GM23338 (cell line): Measurements from ENCODE around the gene CDK16. TPM values are rescaled to one million over a fixed set of nuclear protein-coding genes. Genes with fewer than 3 reads are reported as not detected.

Experiments used
- ATAC-seq: fragments of 200-7000 bp; cut with Tn5 transposase; 3 replicates; pipeline ENCODE4 v1.9.1; 2020
- DNase-seq: peaks from one replicate; pipeline ENCODE4 v3.0.0-alpha.2; 2015; ENCODE audit warnings: low spot score
- H2AFZ ChIP-seq: fragments of 200-600 bp; sonication (generic); 2 replicates; pipeline ENCODE4 v1.8.0; 2016; ENCODE audit warnings: antibody characterized with exemption, mild to moderate bottlenecking, moderate library complexity
- H3F3A ChIP-seq: fragments of 200-600 bp; sonication (generic); replicated peaks from 2 replicates; pipeline ENCODE4 v1.8.0; 2017; ENCODE audit warnings: antibody characterized with exemption, mixed run types, low read depth
- H3K27ac ChIP-seq: fragments of 200-600 bp; sonication (generic); 2 replicates; pipeline ENCODE4 v1.6.1; 2016; ENCODE audit warnings: low read depth
- H3K27me3 ChIP-seq: fragments of 200-600 bp; sonication (generic); 2 replicates; pipeline ENCODE4 v1.8.0; 2016; ENCODE audit warnings: mild to moderate bottlenecking, mixed run types, moderate library complexity; ENCODE audit not compliant: insufficient read depth
- H3K36me3 ChIP-seq: fragments of 200-600 bp; sonication (generic); 2 replicates; pipeline ENCODE4 v1.8.0; 2016; ENCODE audit warnings: mild to moderate bottlenecking; ENCODE audit not compliant: insufficient read depth
- H3K4me1 ChIP-seq: fragments of 200-600 bp; sonication (generic); 2 replicates; pipeline ENCODE4 v1.8.0; 2016; ENCODE audit warnings: mild to moderate bottlenecking, moderate library complexity; ENCODE audit not compliant: insufficient read depth
- H3K4me2 ChIP-seq: fragments of 200-600 bp; sonication (generic); 2 replicates; pipeline ENCODE4 v1.7.1; 2017; ENCODE audit warnings: mixed run types
- H3K4me3 ChIP-seq: fragments of 200-600 bp; sonication (generic); 2 replicates; pipeline ENCODE4 v1.6.1; 2016; ENCODE audit warnings: mixed run types
- H3K79me2 ChIP-seq: fragments of 200-600 bp; sonication (generic); replicated peaks from 2 replicates; pipeline ENCODE4 v1.8.0; 2017; ENCODE audit warnings: mild to moderate bottlenecking; ENCODE audit not compliant: insufficient read depth
- H3K9me2 ChIP-seq: fragments of 200-600 bp; sonication (generic); 2 replicates; pipeline ENCODE4 v1.8.0; 2017; ENCODE audit not compliant: insufficient read depth
- H4K20me1 ChIP-seq: fragments of 200-600 bp; sonication (generic); replicated peaks from 2 replicates; pipeline ENCODE4 v1.8.0; 2017; ENCODE audit warnings: mild to moderate bottlenecking; ENCODE audit not compliant: insufficient read depth
- H3K27ac Mint-ChIP-seq: 2 replicates; pipeline ENCODE4 v1.8.0; 2020; ENCODE audit warnings: inconsistent platforms, mild to moderate bottlenecking, moderate library complexity, mixed read lengths
- H3K27me3 Mint-ChIP-seq: 3 replicates; pipeline ENCODE4 v1.8.0; 2022; ENCODE audit warnings: low read depth, mild to moderate bottlenecking, moderate library complexity, mixed read lengths, inconsistent platforms; ENCODE audit not compliant: insufficient read depth, poor library complexity
- H3K36me3 Mint-ChIP-seq: 3 replicates; pipeline ENCODE4 v1.8.0; 2021; ENCODE audit warnings: low read depth, mild to moderate bottlenecking, inconsistent platforms, moderate library complexity, mixed read lengths
- H3K4me1 Mint-ChIP-seq: 3 replicates; pipeline ENCODE4 v1.8.0; 2020; ENCODE audit warnings: mild to moderate bottlenecking, inconsistent platforms, mixed read lengths
- H3K4me3 Mint-ChIP-seq: 3 replicates; pipeline ENCODE4 v1.8.0; 2021; ENCODE audit warnings: moderate library complexity, mild to moderate bottlenecking, inconsistent platforms, mixed read lengths
- H3K9me3 Mint-ChIP-seq: 3 replicates; pipeline ENCODE4 v1.8.0; 2020; ENCODE audit warnings: moderate library complexity, mild to moderate bottlenecking, inconsistent platforms, mixed read lengths
- CREB1 ChIP-seq: fragments of 250-450 bp; sonication (Bioruptor Pico); IDR thresholded peaks from 2 replicates; pipeline ENCODE4 v1.5.0; 2020; ENCODE audit warnings: low read depth, mild to moderate bottlenecking, moderate library complexity
- EZH2 ChIP-seq: fragments of 200-600 bp; sonication (generic); IDR thresholded peaks from one replicate; pipeline ENCODE4 v1.8.0; 2017; ENCODE audit warnings: antibody characterized with exemption, mild to moderate bottlenecking, low read depth; ENCODE audit not compliant: unreplicated experiment
- EZH2phosphoT487 ChIP-seq: fragments of 200-600 bp; sonication (generic); IDR thresholded peaks from one replicate; pipeline ENCODE4 v1.8.1; 2018; ENCODE audit warnings: antibody characterized with exemption; ENCODE audit not compliant: unreplicated experiment
- JUNB ChIP-seq: IDR thresholded peaks from one replicate; pipeline ENCODE4 v1.6.1; 2016; ENCODE audit warnings: antibody characterized with exemption; ENCODE audit not compliant: unreplicated experiment
- NANOG ChIP-seq: IDR thresholded peaks from 2 replicates; pipeline ENCODE4 v1.6.1; 2016; ENCODE audit warnings: antibody characterized with exemption, borderline replicate concordance
- POLR2AphosphoS5 ChIP-seq: IDR thresholded peaks from 2 replicates; pipeline ENCODE4 v1.6.1; 2016; ENCODE audit warnings: antibody characterized with exemption, low read depth
- STAT1 ChIP-seq: IDR thresholded peaks from one replicate; pipeline ENCODE4 v1.6.1; 2016; ENCODE audit warnings: antibody characterized with exemption; ENCODE audit not compliant: unreplicated experiment
- ZNF331 ChIP-seq: fragments of 250-450 bp; sonication (Bioruptor Pico); IDR thresholded peaks from 2 replicates; pipeline ENCODE4 v1.5.0; 2020; ENCODE audit warnings: low read depth, mild to moderate bottlenecking, moderate library complexity
- ZNF462 ChIP-seq: fragments of 250-450 bp; sonication (Bioruptor Pico); IDR thresholded peaks from 2 replicates; pipeline ENCODE4 v1.5.0; 2020; ENCODE audit warnings: mild to moderate bottlenecking, moderate library complexity
- polyA plus RNA-seq: library from polyadenylated mRNA; unstranded; fragments of >200 nt; fragmentation: Nextera tagmentation; extraction: Ambion mirVana; gene quantifications from 2 replicates; pipeline ENCODE4 v1.2.1, GENCODE V29; 2016
- total RNA-seq: library from RNA; depleted of rRNA; stranded (reverse); fragments of >200 nt; shearing (Covaris generic); gene quantifications from 2 replicates; pipeline ENCODE4 v1.2.3, GENCODE V29; 2014
- TF ChIP-seq, protein P1 (sequence below), 2 experiments: fragments of 200-600 bp in 1 of 2; sonication (generic) in 1 of 2; conservative IDR thresholded peaks; 2 replicates each; pipeline versions ENCODE4 v1.5.1 to v1.6.1; 2016 to 2017; ENCODE audit warnings: antibody characterized with exemption in 2 of 2, low read depth in 2 of 2, mild to moderate bottlenecking in 2 of 2, moderate library complexity in 1 of 2

The CDK16 gene
- total and polyA plus RNA-seq, 2 experiments from 2014 or later = 58.9 to 158 TPM

DNA sequence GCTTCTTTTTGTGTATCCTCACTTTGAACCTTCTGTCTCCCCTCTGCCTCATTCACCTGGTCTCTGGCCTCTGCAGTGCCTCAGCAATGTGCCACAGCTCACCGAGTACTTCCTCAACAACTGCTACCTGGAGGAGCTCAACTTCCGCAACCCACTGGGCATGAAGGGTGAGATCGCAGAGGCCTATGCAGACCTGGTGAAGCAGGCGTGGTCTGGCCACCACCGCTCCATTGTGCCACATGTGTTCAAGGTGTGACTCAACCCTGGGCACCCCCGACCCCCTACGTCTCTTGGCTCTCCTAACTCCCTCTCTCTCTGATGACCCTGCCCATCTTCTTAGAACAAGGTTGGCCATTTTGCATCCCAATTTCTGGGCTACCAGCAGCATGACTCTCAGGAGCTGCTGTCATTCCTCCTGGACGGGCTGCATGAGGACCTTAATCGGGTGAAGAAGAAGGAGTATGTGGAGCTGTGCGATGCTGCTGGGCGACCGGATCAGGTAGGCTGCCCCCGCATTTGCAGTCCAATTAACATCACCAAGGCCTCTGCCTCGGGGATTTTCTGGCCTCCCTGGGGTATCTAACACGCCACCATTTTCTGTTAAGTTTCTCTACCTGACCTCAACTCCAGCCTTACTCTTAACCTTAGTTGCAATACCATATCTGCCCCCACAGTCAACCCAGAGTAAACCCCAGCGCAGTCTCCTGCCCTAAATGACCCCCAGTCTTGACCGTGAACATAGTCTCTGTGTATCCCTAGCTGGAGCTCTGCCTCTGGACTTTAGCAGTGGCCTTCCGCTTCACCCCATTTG lies 22.9 kb downstream of the CDK16 start:
- TF ChIP-seq STAT1 = no peak
- no peak for TF ChIP-seq JUNB
- TF ChIP-seq ZNF462 (CRISPR knock-in tag) = no peak
- TF ChIP-seq POLR2AphosphoS5 = no peak
- no peak for TF ChIP-seq EZH2
- no peak for TF ChIP-seq NANOG
- TF ChIP-seq, protein P1, sequence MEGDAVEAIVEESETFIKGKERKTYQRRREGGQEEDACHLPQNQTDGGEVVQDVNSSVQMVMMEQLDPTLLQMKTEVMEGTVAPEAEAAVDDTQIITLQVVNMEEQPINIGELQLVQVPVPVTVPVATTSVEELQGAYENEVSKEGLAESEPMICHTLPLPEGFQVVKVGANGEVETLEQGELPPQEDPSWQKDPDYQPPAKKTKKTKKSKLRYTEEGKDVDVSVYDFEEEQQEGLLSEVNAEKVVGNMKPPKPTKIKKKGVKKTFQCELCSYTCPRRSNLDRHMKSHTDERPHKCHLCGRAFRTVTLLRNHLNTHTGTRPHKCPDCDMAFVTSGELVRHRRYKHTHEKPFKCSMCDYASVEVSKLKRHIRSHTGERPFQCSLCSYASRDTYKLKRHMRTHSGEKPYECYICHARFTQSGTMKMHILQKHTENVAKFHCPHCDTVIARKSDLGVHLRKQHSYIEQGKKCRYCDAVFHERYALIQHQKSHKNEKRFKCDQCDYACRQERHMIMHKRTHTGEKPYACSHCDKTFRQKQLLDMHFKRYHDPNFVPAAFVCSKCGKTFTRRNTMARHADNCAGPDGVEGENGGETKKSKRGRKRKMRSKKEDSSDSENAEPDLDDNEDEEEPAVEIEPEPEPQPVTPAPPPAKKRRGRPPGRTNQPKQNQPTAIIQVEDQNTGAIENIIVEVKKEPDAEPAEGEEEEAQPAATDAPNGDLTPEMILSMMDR (conservative IDR thresholded peaks at IDR 0.05; ENCODE audit: low read depth in 2 of 2) = no peak
- no peak for TF ChIP-seq ZNF331 (CRISPR knock-in tag)
- TF ChIP-seq CREB1 = no peak
- TF ChIP-seq EZH2phosphoT487 = no peak
- H3K36me3 ChIP-seq = no peaks in the 10 kb centered on the region

More for the DNA sequence above, 22.9 kb downstream of the CDK16 start:
- no peak overlapping the region for H3K4me2 ChIP-seq
- no peaks in the 10 kb centered on the region for H3K27me3 ChIP-seq
- no peaks in the 10 kb centered on the region for H3K4me1 ChIP-seq
- H3F3A ChIP-seq = no peaks in the 10 kb centered on the region
- peaks cover 23% of the 10 kb centered on the region for H3K79me2 ChIP-seq
- no peaks in the 10 kb centered on the region for H3K9me3 Mint-ChIP-seq
- ATAC-seq = no peak
- H3K4me3 Mint-ChIP-seq = no peak overlapping the region
- H3K27me3 Mint-ChIP-seq = peaks cover 7% of the 10 kb centered on the region
- no peaks in the 10 kb centered on the region for H3K4me1 Mint-ChIP-seq
- DNase-seq = no peak
- H3K27ac ChIP-seq = no peak overlapping the region
- H3K4me3 ChIP-seq = no peak overlapping the region
- H4K20me1 ChIP-seq = no peaks in the 10 kb centered on the region
- H3K9me2 ChIP-seq = no peaks in the 10 kb centered on the region
- H3K27ac Mint-ChIP-seq = no peak overlapping the region
- H3K36me3 Mint-ChIP-seq = peaks cover 53% of the 10 kb centered on the region
- no peak overlapping the region for H2AFZ ChIP-seq
